T47D (cell line): ENCODE data around the gene ZNF280C.
A peak's percentile ranks its signal among the peaks of the same experiment; 100 is the strongest.

Source experiments
- DNase-seq, 2 experiments: peaks; one replicate each; pipeline versions ENCODE4 v3.0.0 to v3.0.0-alpha.2; 2011 to 2012; ENCODE audit warnings: low read depth in 1 of 2, low spot score in 1 of 2
- JUND ChIP-seq: IDR thresholded peaks from 2 replicates; pipeline ENCODE4 v1.6.1; 2012; ENCODE audit warnings: low read depth
- in situ Hi-C: cut with HindIII; loops from 2 replicates; pipeline ENCODE4 v1.10.0; 2016; ENCODE audit warnings: low sequenced_read_pairs, low pct_unique_long_range_greater_than_20kb

ZNF280C gene

DNA sequence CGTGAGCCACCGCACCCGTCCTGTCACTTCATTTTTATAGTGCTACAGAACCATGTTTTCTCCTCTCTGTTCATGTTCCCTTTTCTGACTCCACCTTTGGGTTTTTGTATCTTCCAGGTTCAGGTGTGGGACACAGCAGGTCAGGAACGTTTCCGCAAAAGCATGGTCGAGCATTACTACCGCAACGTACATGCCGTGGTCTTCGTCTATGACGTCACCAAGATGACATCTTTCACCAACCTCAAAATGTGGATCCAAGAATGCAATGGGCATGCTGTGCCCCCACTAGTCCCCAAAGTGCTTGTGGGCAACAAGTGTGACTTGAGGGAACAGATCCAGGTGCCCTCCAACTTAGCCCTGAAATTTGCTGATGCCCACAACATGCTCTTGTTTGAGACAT lies 84.5 kb downstream of the ZNF280C start:
- no peak for DNase-seq
- TF ChIP-seq JUND = no peak
- in situ Hi-C loops = no loop called here

DNA sequence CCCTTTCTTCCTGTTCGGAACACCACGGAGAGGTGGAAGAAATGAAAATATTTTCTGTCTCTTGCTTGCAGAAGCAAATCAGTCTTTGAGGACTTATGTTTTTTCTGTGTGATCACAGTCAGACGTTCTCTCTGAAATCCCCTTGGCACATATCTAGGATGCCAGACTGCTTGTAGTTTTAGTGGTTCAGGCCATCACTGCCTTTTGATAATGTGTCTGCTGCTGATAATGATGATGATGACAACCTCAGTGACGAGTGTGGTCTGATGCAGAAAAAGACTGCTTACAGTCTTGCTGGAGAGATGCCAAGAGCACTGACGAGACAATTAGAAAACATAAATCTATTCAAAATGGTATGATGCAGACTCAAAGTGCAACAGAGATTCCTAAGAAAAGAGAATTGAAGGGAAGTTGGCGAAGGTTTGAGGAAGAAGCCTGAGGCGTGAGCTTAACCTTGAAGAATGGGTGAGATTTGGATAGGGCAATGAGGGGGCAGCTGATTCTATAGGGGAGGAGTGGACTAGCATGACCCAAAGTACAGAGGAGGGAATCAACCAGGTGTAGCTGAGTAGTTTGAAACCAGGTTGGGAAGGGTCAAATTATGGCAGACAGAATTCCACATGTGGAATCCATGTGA lies 89.0 kb downstream of the ZNF280C start:
- in situ Hi-C loops = no loop called here
- DNase-seq = no peak

DNA sequence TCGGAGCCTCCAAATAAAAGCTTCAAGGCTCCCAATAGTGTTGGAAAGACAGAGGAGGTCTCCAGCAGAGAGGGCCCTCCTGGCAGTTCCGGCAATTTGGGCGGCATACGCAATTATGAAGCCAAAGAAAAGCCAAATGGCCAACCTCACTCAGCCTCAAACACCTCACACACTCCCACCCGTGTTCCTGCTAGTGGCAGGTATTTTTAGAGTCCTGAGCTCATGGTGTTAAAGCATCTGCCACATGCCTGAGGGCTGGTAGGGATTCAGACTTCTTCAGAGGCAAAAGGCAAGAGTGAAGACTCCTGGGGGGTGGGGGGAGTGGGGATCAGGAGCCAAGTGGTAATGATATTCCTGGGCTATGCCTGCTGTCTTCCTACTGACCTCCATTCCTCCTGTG lies 89.5 kb downstream of the ZNF280C start:
- in situ Hi-C loops = no loop called here
- no peak for DNase-seq
- no peak for TF ChIP-seq JUND

More for the DNA sequence above, 89.0 kb downstream of the ZNF280C start:
- no peak for TF ChIP-seq JUND

DNA sequence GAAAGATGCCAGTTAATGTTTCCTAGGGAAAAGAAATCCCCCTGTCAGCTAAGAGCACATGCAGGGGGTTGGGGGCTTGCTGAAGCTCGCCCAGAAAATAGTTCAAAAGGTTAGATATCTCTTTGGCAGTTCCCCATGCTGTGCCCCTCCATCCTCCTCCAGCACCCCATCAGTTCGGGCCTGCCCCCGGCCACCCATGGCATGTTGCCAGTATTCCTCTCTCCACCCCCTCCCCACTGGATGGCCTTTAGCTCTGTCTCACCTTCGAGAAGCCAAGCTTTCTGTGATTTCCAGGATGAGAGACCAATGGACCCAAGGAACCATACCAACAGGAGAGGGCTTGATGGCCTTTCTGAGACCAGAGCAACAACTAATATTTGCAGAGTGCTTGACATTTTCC lies 91.8 kb downstream of the ZNF280C start:
- in situ Hi-C loops = no loop called here
- DNase-seq = no peak
- TF ChIP-seq JUND = no peak

DNA sequence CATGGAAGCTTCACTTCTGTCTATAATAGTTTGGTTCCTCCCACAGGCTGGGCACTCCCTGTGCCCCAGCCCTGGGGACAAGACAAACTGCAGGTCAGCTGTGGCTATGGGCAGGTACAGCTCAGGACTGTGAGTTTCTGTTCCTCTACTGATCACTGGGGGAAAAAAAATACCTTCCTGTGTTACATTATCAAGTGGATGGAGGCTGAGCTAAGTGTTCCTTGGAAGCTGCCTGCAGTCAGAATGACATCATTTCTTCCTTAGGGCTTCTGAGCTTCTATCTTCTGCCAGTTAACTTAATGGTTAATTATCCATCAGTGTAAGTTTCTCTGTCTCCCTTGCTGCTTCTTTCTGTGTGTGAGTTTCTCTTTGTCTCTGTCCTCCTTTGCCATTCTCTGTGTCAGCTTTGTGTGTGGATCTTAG lies 92.3 kb downstream of the ZNF280C start:
- in situ Hi-C loops = no loop called here
- DNase-seq = no peak
- no peak for TF ChIP-seq JUND

DNA sequence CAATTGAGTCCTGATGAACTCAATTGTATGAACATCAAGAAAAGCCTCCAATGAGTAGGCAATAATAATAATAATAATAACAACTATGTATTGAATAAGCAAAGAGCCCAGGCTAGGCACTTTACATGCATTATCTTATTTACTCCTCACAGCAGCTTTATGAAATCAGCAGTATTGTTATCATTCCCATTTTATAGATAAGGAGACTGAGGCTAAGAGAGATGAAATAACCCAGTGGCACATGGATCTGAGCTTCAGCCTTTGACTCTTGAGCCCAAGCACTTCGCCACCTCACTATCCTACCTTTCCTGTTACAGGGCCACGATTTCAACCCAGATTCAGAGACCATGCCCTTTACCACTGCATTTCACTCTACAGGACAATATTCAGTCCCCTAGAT lies 93.8 kb downstream of the ZNF280C start:
- TF ChIP-seq JUND = no peak
- in situ Hi-C loops = no loop called here
- DNase-seq = no peak

DNA sequence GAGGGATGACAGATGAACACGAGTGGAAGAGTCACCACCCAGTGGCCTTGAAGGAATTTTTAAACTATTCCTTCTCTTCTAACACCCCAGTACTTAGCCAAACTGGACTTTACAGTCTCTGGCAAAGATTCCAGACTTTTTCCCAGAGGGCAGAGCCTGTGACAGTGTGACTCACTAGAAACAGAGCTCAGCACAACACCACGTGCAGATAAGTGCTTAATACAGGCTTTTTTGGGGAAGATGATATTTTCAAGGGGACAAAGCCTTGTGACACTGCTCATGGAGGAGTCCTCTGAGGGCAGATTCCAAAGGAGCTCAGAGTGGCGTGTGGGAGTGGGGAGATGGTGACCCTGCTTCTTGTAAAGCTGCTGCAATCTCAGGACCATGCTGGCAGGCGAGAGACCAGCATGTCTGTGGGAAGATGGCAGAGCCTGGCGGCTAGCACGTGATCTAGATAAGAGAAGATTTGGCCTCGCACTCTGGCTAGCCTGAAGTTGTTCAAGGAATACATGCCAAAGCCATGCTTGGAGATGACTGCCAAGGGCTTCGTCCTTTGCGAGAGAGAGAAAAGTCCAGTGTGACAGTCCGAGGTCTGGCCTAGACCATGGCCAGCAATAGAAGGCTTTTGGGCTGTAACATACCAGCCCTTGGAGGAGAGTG lies 94.5 kb downstream of the ZNF280C start:
- in situ Hi-C loops = no loop called here
- TF ChIP-seq JUND = no peak
- DNase-seq = peak in 1 of 2 experiments; percentile 9

DNA sequence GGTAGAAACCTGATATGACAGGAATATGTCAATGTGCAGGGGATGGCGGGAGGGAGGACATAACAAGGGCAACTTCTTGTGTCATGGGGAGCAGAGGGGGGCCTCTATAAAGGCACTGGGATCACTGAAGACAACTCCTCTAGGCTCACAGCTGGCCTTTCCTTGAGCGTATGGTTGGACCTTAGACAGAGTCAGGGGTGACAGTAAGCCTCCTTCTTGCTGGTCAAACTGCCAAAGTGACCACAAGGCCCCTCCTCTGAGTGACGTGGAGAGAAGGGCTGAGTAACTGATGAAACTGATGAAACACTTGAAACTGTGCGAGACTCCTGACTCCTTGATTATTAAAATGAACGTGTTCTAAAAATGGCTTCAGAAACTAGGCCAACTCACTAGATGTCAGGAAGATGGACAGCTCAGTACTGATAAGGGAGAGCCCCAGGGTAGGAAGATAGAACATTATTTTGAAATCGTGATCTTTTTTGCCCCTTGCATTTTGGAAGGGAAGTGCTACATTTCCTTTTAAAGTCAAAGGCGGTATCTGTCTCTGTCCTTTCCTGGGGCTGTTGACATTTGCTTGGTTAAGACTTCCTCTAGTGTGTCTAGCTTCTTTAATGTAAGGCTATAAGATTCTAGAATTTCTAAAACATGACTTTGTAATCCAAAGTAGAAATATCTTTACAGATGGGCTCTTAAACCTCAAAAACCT lies 95.4 kb downstream of the ZNF280C start:
- peak in 1 of 2 experiments; percentile 26 for DNase-seq
- in situ Hi-C loops = no loop called here
- TF ChIP-seq JUND = no peak

DNA sequence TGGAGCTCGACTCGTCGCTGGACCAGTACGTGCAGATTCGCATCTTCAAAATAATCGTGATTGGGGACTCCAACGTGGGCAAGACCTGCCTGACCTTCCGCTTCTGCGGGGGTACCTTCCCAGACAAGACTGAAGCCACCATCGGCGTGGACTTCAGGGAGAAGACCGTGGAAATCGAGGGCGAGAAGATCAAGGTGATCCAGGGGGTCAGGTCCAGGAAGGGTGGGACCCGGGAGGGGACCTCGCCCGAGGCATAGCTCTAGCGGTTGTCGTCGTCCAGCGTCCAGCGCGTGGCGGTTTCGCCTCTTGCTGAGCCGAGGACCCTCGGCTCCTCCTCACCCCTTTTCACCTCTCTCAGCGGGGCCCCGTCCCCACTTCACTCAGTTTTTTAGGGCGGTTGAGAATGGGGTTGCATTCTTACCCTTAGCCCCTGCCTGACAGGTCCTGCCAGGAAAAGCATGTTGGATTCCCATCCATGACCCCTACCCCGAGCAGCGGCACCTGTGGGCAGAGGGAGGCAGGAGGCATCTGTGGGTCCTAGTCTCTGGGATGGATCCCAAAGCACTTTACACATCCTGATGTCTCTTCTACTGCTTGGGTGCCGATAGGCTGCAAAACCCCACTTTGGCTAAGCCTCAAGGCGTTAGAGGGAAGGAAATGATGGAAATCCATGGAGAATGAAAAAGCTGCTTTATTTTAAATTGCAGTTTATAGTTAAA lies 96.4 kb downstream of the ZNF280C start:
- no peak for TF ChIP-seq JUND
- no peak for DNase-seq
- in situ Hi-C loops = no loop called here

DNA sequence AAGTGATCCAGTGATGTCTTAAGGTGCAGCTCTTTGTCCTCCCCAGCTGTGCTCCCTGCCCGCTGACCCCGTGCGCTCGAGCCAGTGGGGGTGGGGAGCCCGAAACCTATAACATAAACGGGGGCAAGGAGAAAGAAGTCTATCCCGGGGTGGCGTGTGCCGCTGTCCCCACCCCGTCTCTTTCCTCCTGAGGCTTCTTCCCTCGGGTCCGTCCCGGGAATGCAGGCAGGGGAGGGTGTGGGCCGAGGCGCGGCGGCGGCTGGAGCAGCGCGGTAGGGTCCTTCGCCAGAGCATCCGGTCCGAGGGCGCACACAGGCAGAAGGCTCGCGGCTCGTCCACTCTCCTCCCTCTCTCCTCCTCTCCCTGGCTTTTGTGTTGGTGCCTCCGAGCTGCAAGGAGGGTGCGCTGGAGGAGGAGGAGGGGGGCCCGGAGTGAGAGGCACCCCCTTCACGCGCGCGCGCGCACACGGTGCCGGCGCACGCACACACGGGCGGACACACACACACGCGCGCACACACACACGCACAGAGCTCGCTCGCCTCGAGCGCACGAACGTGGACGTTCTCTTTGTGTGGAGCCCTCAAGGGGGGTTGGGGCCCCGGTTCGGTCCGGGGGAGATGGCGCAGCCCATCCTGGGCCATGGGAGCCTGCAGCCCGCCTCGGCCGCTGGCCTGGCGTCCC lies 97.1 kb downstream of the ZNF280C start, which contains the start of gene RAB33A:
TSS of gene RAB33A (plus strand) at position 517 of the 681 bp plus-strand sequence. CDS start at position 618, 101 bp downstream.
- DNase-seq = no peak
- in situ Hi-C loops = no loop called here
- TF ChIP-seq JUND = no peak

DNA sequence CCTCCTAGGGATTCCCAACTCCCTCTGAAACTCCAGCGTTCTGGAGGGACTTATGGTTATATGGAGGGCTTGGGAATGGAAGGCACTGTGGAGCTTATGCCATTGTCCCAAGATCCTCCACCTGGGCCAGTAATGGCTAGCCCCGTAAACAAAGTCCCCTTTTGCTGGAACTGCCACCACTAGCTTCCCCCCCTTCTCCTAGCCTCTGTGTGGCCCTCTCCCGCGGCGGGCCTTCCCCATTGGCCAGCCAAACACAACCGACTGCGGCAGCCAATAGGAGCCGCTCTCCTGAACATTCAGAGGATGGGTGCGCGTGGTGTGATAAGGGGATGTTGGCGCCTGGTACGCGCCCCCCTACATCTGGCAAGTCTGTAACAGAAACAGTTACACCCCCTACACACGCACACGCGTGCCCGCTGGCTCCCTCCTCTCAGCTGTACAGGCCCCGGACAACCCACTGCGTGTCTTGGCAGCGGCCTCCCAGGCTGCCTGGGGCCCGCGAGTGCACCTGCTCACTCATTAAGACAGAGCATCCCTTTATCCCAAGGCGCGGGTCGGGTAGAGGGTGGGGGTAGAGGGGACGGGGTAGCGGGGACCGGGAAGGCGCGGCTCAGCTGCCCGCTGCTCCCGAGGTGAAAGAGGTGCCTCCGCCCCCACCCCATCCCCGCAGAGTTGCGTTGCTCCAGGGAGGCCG lies 97.8 kb downstream of the ZNF280C start:
- no peak for DNase-seq
- in situ Hi-C loops = no loop called here
- TF ChIP-seq JUND = no peak

DNA sequence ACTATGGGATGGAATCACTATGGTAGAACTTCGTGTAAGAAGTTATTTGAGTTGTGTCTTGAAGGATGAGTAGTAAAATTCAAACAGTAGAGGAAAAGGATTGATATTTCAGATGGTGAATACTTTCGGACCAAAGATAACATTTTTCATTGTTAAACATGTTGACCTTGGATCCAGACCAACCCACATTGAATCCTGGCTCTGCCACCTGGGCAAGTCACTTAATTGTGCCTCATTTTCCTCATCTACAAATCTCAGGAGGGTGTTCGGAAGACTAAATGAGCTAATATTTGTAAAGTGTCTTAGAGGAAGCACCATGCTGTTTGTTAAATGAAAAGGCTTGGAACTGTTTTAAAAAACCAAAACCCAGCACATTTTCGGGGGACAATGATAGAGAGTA lies 101.7 kb downstream of the ZNF280C start:
- no peak for TF ChIP-seq JUND
- DNase-seq = no peak
- in situ Hi-C loops = no loop called here
